ENCODE measurements around the gene TRAPPC4.
"Not testable (repeated sequence)": the region's sequence is repeated elsewhere in the genome, so short reads cannot be mapped to it uniquely, and the experiment has no call there.

The TRAPPC4 gene

DNA sequence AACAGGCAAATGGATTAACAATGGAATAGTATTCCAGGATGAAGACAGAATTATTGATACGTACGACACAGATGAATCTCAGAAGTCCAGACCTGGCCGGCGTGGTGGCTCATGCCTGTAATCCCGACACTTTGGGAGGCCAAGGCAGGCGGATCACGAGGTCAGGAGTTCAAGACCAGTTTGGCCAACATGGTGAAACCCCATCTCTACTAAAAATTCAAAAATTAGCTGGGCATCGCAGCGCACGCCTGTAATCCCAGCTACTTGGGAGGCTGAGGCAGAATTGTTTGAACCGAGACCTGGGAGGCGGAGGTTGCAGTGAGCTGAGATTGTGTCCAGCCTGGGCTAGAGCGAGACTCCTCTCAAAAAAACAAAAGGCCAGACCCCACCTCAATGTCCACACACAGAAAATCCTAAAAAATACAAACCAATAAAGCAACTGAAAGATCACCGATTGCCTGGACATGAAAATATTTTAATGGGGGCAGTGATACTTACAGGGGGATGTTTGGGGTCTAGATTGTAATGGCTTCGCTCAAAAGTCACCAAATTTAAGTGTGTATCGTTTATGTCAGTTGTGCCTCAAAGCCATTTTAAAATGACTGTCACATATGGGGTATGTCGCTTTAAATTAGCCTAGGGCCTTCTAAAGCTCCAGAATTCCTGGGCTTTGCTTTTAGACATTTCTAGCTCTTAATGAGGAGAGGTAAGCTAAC lies 4.2 kb upstream of the TRAPPC4 start:
- DNase-seq (ENCODE audit: low spot score): no peak

DNA sequence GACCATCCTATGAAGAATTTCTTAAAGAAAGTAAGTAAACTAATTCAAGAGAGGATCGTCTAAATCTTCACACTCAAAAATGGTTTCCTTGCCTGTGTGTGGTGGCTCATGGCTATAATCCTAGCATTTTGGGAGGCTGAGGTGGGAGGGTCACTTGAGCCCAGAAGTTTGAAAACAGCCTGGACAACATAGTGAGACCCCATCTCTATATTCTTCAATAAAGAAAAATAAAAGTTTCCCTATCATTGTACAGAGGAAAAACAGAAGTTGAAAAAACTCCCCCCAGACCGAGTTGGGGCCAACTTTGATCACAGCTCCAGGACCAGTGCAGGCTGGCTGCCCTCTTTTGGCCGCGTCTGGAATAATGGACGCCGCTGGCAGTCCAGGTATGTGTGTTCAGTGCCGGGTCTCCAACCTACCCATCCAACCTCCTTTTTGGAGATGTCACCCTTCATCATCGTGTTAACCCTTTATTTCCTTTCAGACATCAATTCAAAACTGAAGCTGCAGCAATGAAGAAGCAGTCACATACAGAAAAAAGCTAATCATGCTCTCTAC lies 3.4 kb upstream of the TRAPPC4 start:
- no peak for DNase-seq (ENCODE audit: low spot score)

- no peak for DNase-seq (ENCODE audit: low spot score)
Measured at GRCh38 chr11:119016216-119017009, 2.2 kb upstream of the TRAPPC4 start.

DNA sequence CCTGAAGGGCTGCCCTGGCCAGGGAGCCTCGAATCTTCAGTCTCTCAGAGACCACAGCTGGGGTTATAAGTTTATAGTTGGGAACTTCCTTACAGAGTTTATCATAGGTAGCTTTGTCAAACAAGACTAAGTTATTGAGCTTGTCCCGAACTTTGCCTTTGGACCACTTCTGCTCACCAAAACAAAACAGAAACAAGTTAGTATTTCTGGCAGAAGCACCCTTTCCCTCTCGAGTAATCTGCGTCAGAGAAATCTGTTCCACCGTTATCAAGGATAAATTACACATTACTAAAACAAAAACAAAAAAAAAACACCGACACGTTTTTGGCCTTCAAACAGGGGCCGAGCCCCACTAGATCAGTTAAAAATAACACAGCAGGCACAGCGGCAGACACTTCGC lies 1.2 kb upstream of the TRAPPC4 start:
- DNase-seq (ENCODE audit: low spot score): not testable (repeated sequence)

GRCh38 chr11:119019996-119020395 lies 1.4 kb downstream of the TRAPPC4 start:
- DNase-seq (ENCODE audit: low spot score): no peak

DNA sequence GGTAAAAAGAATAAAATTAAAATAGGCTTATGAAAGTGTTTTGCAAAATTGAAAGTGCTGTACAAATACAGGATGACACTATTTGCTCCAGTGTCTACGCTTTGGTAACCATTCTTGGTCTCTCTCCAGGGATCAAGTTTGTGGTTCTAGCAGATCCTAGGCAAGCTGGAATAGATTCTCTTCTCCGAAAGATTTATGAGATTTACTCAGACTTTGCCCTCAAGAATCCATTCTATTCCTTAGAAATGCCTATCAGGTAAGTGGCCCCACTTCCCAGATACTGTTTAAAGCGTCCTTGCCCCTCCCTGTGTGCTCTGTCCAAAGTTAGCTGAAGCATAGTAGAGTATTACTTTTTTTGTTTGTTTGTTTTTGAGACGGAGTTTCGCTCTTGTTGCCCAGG lies 3.1 kb downstream of the TRAPPC4 start:
- no peak for DNase-seq (ENCODE audit: low spot score)

GRCh38 chr11:119023741-119024140 lies 5.2 kb downstream of the TRAPPC4 start:
- no peak for DNase-seq (ENCODE audit: low spot score)

- DNase-seq (ENCODE audit: low spot score): no peak
Measured at GRCh38 chr11:119024430-119025098, 6.0 kb downstream of the TRAPPC4 start.

DNA sequence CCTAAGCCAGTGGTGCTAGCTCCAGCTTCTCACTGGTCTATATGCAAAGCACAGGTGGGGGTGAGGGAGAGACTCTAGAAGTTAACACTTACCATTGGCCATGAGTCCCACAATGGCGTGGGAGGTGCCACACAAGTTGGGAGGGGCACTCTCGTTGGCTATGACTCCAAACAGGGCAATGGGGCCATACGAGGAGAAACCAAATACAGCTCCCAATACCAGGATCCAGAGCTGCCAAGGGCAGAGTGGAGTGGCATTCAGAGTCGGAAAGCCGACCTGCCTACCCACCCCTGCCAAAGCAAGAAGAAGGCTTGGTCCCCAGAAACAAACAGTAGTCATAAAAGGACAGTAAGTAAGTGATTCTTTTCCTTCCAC lies 6.5 kb downstream of the TRAPPC4 start:
- DNase-seq (ENCODE audit: low spot score): no peak

DNA sequence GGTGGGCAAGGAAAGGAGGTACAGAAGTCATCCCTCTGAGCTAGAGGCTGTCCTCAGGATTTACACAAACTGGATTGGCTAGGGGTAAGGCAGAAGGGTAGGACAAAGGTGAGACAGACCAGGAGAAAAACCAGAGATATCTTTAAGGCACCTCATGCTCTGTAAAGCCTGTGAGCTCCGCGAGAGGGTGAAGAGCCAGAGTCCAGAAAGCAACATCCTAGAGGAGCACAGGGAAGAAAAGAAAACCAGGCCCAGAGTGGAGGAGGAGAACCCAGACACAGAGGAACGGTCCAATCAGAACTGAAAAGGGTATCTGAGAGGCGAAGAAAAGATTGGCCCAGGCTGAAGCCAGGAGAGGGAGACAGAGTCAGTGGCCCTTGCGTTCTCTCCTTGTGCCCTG lies 7.0 kb downstream of the TRAPPC4 start:
- no peak for DNase-seq (ENCODE audit: low spot score)

- no peak for DNase-seq (ENCODE audit: low spot score)
Measured at GRCh38 chr11:119025978-119026766, 7.6 kb downstream of the TRAPPC4 start.

DNA sequence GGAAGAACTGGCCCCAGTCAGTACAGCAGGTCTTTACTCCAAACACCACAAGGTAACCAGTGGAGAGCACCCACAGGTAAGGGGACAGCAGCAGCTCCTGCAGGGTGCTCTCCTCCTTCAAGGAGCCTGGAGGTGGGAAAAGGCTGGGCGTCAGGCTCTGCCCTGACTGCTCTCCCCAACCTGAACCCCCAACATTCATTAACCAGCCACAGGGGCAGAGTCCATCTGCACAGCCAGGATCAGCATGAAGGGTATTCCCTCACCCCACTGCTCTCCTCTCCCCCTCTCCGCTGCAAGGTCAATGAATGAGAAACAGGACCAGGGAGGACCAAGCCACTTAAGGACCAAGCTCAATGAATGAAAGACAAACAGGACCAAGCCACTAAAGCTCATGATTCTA lies 8.4 kb downstream of the TRAPPC4 start:
- no peak for DNase-seq (ENCODE audit: low spot score)

DNA sequence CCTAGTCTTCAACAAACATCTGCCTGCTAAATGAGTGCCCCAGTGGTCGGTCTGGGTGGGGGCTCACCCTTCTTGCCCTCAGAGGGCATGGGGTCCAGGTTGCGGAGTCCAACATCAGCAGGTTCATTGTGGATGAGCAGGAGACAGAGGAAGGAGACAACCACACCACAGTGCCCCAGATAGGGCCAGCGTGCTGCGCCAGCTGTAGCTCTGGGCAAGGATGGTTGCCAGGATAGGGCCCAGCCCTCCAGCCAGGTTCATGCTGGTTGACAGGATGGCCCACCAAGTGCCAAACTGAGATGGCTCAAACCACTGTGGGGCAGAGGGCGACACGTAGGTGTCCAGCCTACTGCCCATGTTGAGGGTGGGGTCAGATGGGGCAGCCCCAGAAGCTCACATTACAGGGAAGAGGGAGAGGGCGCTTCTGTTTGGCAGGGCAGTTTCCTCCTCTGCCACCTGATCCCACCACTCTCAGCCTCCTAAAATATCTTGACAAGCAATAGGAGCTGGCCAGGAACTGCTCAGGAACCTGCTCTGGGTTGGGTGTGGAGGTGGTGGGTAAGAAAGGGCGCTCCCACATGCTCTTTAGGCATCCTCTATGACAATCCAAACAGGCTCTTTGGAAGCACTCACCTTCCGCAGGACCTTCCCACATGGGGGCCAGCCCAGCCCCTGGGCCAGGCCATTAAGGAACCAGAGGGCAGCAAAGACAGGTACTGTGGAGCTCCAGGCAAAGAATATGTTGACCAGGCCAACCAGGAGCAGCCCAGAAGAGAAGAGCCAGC lies 9.2 kb downstream of the TRAPPC4 start:
- no peak for DNase-seq (ENCODE audit: low spot score)

GRCh38 chr11:119028346-119029068 lies 9.9 kb downstream of the TRAPPC4 start:
- no peak for DNase-seq (ENCODE audit: low spot score)

DNA sequence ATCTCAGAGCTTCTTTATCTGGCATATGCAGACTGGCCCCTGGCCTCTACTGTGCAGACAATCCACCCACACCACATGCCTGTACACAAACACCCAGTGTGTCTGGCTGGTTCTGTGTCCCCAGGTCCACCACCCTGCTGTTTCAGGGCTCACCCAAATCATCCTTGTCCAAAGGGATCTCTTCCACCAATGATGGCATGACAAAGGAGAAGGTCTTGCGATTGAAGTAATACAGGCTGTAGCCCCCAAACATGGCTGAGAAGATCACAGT lies 10.4 kb downstream of the TRAPPC4 start:
- no peak for DNase-seq (ENCODE audit: low spot score)

DNA sequence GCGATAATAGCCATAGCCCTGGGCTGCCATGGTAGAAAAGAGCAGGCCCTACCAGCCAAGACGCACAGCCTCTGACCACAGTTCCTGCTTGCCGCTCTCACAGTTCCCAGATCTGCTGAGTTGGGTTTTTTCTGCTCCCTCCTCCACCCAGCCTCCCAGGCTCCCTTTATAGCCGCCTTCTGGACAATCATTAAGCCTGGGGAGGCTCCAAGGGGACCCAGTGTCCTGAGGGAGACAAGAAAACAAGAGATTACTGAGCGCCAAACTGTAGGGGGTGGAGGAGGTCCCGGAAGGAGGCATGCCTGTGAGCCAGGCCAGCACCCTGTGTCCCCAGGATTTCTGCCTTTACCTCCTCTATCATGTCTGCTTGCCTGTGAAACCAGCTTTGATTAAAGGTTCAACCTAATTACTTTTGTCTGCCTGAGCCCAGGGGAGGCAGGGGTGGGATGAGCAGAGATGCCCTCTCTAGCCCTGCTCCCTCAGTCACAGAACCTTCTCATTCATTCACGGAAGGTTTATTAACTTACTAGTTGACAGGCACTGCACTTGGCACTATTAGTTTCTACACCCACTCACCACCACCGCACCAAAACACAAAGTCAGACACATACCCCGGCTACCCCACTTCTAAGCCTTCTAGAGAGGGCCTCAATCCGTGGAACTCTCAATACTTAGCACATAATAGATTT lies 10.9 kb downstream of the TRAPPC4 start:
- DNase-seq (ENCODE audit: low spot score): no peak

DNA sequence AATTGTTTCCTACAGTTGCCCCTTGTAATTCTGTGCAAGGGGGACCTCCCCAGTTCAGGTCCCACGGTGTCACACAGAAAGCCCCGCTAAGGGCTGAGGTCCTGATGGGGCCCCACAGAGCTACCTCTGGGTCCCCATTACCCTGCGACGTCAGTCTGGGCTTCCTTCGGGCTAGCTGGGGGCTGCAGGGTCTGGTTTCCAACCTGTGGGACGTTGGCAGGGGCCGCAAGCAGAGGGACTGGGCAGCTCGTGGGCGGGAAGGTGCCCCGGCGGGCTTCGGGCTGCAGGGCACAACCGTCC lies 11.4 kb downstream of the TRAPPC4 start:
- no peak for DNase-seq (ENCODE audit: low spot score)

DNA sequence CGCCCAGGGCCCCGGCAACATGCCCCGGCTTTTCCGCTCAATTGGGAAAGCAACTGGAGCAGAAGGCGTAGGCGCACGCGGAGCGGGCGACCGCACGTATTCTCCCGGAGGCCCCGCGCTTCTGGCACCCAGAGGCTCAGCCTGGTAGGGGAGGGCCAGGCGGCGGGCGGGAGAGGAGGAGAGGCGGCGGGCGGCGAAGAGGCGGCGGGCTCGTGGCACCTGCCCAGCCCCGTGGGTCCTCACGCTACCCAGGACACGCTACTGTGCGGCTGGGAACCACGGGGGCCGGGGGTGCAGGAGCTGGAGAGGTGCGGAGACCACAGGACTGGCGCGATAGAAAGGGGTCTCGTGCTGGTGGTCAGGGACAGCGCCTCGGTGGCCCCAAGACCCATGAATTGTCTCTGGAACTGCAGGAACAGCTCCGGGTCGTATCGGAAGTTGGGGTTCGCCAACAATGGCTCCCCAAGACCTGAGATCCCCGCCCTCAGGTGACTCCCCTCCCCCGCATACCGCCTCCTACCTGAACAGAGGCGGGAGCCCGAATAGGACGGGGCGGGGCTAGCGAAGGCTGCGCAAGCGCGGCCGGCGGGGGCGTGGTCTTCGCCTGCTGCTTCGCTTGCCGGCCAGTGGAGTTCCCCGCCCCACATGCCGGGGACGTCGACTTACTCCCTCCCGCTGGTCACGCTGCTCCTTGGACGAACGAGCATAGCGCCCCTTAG lies 11.9 kb downstream of the TRAPPC4 start, which contains the start of gene SLC37A4:
TSS of gene SLC37A4 (minus strand) at position 549 of the 719 bp plus-strand sequence.
- peak; percentile 99 for DNase-seq (ENCODE audit: low spot score)

DNA sequence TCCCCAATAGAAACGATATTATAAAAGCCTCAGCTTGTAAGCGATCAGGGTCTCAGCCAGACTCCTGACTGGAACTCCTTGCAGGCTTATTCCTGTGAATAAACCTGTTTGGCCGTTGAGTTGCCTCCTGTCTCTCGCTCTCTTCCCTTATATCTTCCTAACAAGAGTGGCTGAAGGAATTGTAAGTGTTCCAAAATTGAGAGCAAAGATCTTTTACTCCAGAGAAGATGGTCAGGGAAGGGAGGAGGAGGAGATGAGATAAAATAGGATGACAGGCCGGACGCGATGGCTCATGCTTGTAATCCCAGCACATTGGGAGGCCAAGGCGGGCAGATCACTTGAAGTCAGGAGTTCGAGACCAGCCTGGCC lies 13.3 kb downstream of the TRAPPC4 start:
- no peak for DNase-seq (ENCODE audit: low spot score)

- DNase-seq (ENCODE audit: low spot score): not testable (repeated sequence)
Measured at GRCh38 chr11:119033421-119033820, 14.9 kb downstream of the TRAPPC4 start.
